Liver (tissue), 9 donors: Measurements from ENCODE around the gene BPGM. TPM values are rescaled to one million over a fixed set of nuclear protein-coding genes. Genes with fewer than 3 reads are reported as not detected.

Source experiments
- DNase-seq: peaks from one replicate; pipeline ENCODE4 v3.0.0-alpha.2; 2017; ENCODE audit warnings: low spot score
- H3K27ac ChIP-seq, 2 donors: one replicate each; pipeline ENCODE4 v1.7.0; 2013; ENCODE audit warnings: inconsistent platforms in 2 of 2, low read length in 2 of 2, control low read depth in 1 of 2, low read depth in 1 of 2, mild to moderate bottlenecking in 1 of 2
- H3K27me3 ChIP-seq, 4 donors: one replicate each; pipeline versions ENCODE4 v1.6.1 to v1.7.0; 2013; ENCODE audit warnings: low read length in 3 of 4, inconsistent platforms in 1 of 4, mild to moderate bottlenecking in 1 of 4, moderate library complexity in 1 of 4; ENCODE audit not compliant: control insufficient read depth in 4 of 4, insufficient read depth in 4 of 4
- H3K36me3 ChIP-seq, 4 donors: one replicate each; pipeline versions ENCODE4 v1.6.1 to v1.7.0; 2013; ENCODE audit warnings: low read length in 3 of 4, mild to moderate bottlenecking in 3 of 4, low read depth in 1 of 4, moderate library complexity in 1 of 4; ENCODE audit not compliant: control insufficient read depth in 4 of 4, insufficient read depth in 3 of 4
- H3K4me1 ChIP-seq, 4 donors: one replicate each; pipeline versions ENCODE4 v1.6.1 to v1.7.0; 2013; ENCODE audit warnings: low read length in 3 of 4, mild to moderate bottlenecking in 3 of 4, moderate library complexity in 1 of 4; ENCODE audit not compliant: control insufficient read depth in 4 of 4, insufficient read depth in 4 of 4
- H3K4me3 ChIP-seq, 3 donors: one replicate each; pipeline versions ENCODE4 v1.6.1 to v1.7.0; 2013; ENCODE audit warnings: low read length in 3 of 3, control low read depth in 1 of 3, low read depth in 1 of 3, mild to moderate bottlenecking in 1 of 3
- H3K9ac ChIP-seq, 2 donors: one replicate each; pipeline ENCODE4 v1.7.0; 2013; ENCODE audit warnings: low read length in 2 of 2, mild to moderate bottlenecking in 2 of 2, moderate library complexity in 2 of 2, control low read depth in 1 of 2, low read depth in 1 of 2
- H3K9me3 ChIP-seq, 4 donors: one replicate each; pipeline versions ENCODE4 v1.6.1 to v1.7.0; 2013; ENCODE audit warnings: low read length in 3 of 4; ENCODE audit not compliant: control insufficient read depth in 4 of 4
- CTCF ChIP-seq: fragments of 150-350 bp; IDR thresholded peaks from 2 replicates; pipeline ENCODE4 v1.5.1; 2017; ENCODE audit warnings: improper control_type of control experiment, low read depth, low read length; ENCODE audit not compliant: missing input control
- EGR1 ChIP-seq, 2 donors: IDR thresholded peaks; 2 replicates each; pipeline ENCODE4 v1.6.1; 2016 to 2018; ENCODE audit warnings: antibody characterized with exemption in 2 of 2, low read depth in 2 of 2
- FOXA1 ChIP-seq: IDR thresholded peaks from 2 replicates; pipeline ENCODE4 v1.6.1; 2016; ENCODE audit warnings: antibody characterized with exemption
- FOXA2 ChIP-seq: IDR thresholded peaks from 2 replicates; pipeline ENCODE4 v1.6.1; 2016; ENCODE audit warnings: antibody characterized with exemption
- GABPA ChIP-seq, 2 donors: IDR thresholded peaks in 1 of 2; conservative IDR thresholded peaks in 1 of 2; 2 replicates each; pipeline ENCODE4 v1.6.1; 2016; ENCODE audit warnings: antibody characterized with exemption in 2 of 2, mild to moderate bottlenecking in 1 of 2, moderate library complexity in 1 of 2
- HNF4G ChIP-seq: IDR thresholded peaks from 2 replicates; pipeline ENCODE4 v1.6.1; 2016; ENCODE audit warnings: antibody characterized with exemption
- JUND ChIP-seq, 2 donors: IDR thresholded peaks; 2 replicates each; pipeline ENCODE4 v1.6.1; 2016; ENCODE audit warnings: antibody characterized with exemption in 2 of 2
- MAX ChIP-seq: IDR thresholded peaks from 2 replicates; pipeline ENCODE4 v1.6.1; 2016; ENCODE audit warnings: antibody characterized with exemption
- NR2F2 ChIP-seq: IDR thresholded peaks from 2 replicates; pipeline ENCODE4 v1.6.1; 2016; ENCODE audit warnings: antibody characterized with exemption
- RAD21 ChIP-seq, 2 donors: IDR thresholded peaks; 2 replicates each; pipeline ENCODE4 v1.6.1; 2016; ENCODE audit warnings: antibody characterized with exemption in 2 of 2, mild to moderate bottlenecking in 2 of 2
- RXRA ChIP-seq, 2 donors: IDR thresholded peaks; 2 replicates each; pipeline ENCODE4 v1.6.1; 2017 to 2018; ENCODE audit warnings: antibody characterized with exemption in 2 of 2, mild to moderate bottlenecking in 1 of 2
- SP1 ChIP-seq: IDR thresholded peaks from 2 replicates; pipeline ENCODE4 v1.6.1; 2018; ENCODE audit warnings: antibody characterized with exemption, mild to moderate bottlenecking
- TAF1 ChIP-seq: conservative IDR thresholded peaks from 2 replicates; pipeline ENCODE4 v1.6.1; 2016; ENCODE audit warnings: antibody characterized with exemption, mild to moderate bottlenecking
- YY1 ChIP-seq: IDR thresholded peaks from 2 replicates; pipeline ENCODE4 v1.6.1; 2016; ENCODE audit warnings: antibody characterized with exemption, mild to moderate bottlenecking
- WGBS: extraction: QIAGEN DNeasy Blood & Tissue Kit; methylation state at CpG from one replicate; pipeline ENCODE4 v1.1.7; 2013; 5-methylcytosine and 5-hydroxymethylcytosine counted together
- polyA plus RNA-seq, 2 donors: library from polyadenylated mRNA; stranded (reverse) in 1 of 2; unstranded in 1 of 2; fragments of 200-250 nt in 1 of 2; fragments of >200 nt in 1 of 2; fragmentation: Nextera tagmentation in 1 of 2; extraction: Ambion mirVana in 1 of 2; gene quantifications; one replicate each; pipeline versions ENCODE4 v1.2.1 to v1.2.3, GENCODE V29; 2013 to 2015
- total RNA-seq, 2 donors: library from RNA; depleted of rRNA; stranded (reverse); fragments of >200 nt; gene quantifications; one replicate each; pipeline ENCODE4 v1.2.3, GENCODE V29; 2014
- TF ChIP-seq, protein P1 (sequence below): IDR thresholded peaks from 2 replicates; pipeline ENCODE4 v1.6.1; 2016; ENCODE audit warnings: antibody characterized with exemption
- TF ChIP-seq, protein P2 (sequence below): IDR thresholded peaks from 2 replicates; pipeline ENCODE4 v1.6.1; 2016; ENCODE audit warnings: antibody characterized with exemption, mild to moderate bottlenecking
- TF ChIP-seq, protein P3 (sequence below): IDR thresholded peaks from 2 replicates; pipeline ENCODE4 v1.6.1; 2016; ENCODE audit warnings: antibody characterized with exemption
- donor health status: healthy.
- donor health status: healthy.
- donor health status: healthy.
- donor health status: healthy.
- donor health status: healthy.

The BPGM gene
- total and polyA plus RNA-seq, 4 donors: 6.1 to 250 (median 7.6) TPM

- no peaks in the 10 kb centered on the region for H3K9me3 ChIP-seq
- 0% methylated on average over 1 of the region's 1 CpG for WGBS
- TF ChIP-seq MAX (no peak), FOXA2 (no peak), RXRA (IDR thresholded peaks at IDR 0.05) (no peak), CTCF (no peak), GABPA (IDR thresholded peaks at IDR 0.05 in 1 of 2, conservative IDR thresholded peaks at IDR 0.05 in 1 of 2) (no peak)
- TF ChIP-seq, protein P1, sequence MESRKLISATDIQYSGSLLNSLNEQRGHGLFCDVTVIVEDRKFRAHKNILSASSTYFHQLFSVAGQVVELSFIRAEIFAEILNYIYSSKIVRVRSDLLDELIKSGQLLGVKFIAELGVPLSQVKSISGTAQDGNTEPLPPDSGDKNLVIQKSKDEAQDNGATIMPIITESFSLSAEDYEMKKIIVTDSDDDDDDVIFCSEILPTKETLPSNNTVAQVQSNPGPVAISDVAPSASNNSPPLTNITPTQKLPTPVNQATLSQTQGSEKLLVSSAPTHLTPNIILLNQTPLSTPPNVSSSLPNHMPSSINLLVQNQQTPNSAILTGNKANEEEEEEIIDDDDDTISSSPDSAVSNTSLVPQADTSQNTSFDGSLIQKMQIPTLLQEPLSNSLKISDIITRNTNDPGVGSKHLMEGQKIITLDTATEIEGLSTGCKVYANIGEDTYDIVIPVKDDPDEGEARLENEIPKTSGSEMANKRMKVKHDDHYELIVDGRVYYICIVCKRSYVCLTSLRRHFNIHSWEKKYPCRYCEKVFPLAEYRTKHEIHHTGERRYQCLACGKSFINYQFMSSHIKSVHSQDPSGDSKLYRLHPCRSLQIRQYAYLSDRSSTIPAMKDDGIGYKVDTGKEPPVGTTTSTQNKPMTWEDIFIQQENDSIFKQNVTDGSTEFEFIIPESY: no peak
- TF ChIP-seq, protein P2, sequence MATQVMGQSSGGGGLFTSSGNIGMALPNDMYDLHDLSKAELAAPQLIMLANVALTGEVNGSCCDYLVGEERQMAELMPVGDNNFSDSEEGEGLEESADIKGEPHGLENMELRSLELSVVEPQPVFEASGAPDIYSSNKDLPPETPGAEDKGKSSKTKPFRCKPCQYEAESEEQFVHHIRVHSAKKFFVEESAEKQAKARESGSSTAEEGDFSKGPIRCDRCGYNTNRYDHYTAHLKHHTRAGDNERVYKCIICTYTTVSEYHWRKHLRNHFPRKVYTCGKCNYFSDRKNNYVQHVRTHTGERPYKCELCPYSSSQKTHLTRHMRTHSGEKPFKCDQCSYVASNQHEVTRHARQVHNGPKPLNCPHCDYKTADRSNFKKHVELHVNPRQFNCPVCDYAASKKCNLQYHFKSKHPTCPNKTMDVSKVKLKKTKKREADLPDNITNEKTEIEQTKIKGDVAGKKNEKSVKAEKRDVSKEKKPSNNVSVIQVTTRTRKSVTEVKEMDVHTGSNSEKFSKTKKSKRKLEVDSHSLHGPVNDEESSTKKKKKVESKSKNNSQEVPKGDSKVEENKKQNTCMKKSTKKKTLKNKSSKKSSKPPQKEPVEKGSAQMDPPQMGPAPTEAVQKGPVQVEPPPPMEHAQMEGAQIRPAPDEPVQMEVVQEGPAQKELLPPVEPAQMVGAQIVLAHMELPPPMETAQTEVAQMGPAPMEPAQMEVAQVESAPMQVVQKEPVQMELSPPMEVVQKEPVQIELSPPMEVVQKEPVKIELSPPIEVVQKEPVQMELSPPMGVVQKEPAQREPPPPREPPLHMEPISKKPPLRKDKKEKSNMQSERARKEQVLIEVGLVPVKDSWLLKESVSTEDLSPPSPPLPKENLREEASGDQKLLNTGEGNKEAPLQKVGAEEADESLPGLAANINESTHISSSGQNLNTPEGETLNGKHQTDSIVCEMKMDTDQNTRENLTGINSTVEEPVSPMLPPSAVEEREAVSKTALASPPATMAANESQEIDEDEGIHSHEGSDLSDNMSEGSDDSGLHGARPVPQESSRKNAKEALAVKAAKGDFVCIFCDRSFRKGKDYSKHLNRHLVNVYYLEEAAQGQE: no peak
- TF ChIP-seq, protein P3, sequence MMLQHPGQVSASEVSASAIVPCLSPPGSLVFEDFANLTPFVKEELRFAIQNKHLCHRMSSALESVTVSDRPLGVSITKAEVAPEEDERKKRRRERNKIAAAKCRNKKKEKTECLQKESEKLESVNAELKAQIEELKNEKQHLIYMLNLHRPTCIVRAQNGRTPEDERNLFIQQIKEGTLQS: no peak
- H3K36me3 ChIP-seq: no peaks in the 10 kb centered on the region
- no peak overlapping the region for H3K4me3 ChIP-seq
- no peak for DNase-seq
- no peak overlapping the region for H3K27ac ChIP-seq
- no peaks in the 10 kb centered on the region for H3K4me1 ChIP-seq
- H3K9ac ChIP-seq: no peak overlapping the region
- H3K27me3 ChIP-seq: peaks cover 0 to 4% (median 0%) of the 10 kb centered on the region in 4 donors
These were observed 18.9 kb upstream of the BPGM start for GRCh38 chr7:134627775-134628153.

- H3K9me3 ChIP-seq: no peaks in the 10 kb centered on the region
- no peak overlapping the region for H3K27ac ChIP-seq
- no peak overlapping the region for H3K9ac ChIP-seq
- H3K36me3 ChIP-seq: no peaks in the 10 kb centered on the region
- H3K4me1 ChIP-seq: no peaks in the 10 kb centered on the region
- peaks cover 0 to 4% (median 0%) of the 10 kb centered on the region in 4 donors for H3K27me3 ChIP-seq
- no peak for DNase-seq
- TF ChIP-seq EGR1 (IDR thresholded peaks at IDR 0.05; ENCODE audit: low read depth in 2 of 2): no peak
- no peak for TF ChIP-seq RXRA (IDR thresholded peaks at IDR 0.05)
- no peak for TF ChIP-seq GABPA (IDR thresholded peaks at IDR 0.05 in 1 of 2, conservative IDR thresholded peaks at IDR 0.05 in 1 of 2)
- TF ChIP-seq NR2F2: no peak
- TF ChIP-seq, protein P3: no peak
- TF ChIP-seq, protein P2: no peak
- TF ChIP-seq SP1: no peak
- no peak for TF ChIP-seq TAF1
- no peak for TF ChIP-seq RAD21 (IDR thresholded peaks at IDR 0.05)
- no peak for TF ChIP-seq JUND (IDR thresholded peaks at IDR 0.05)
- TF ChIP-seq CTCF: no peak
- TF ChIP-seq FOXA2: no peak
- no peak for TF ChIP-seq MAX
- TF ChIP-seq FOXA1: no peak
- no peak for TF ChIP-seq HNF4G
- no peak for TF ChIP-seq YY1
- H3K4me3 ChIP-seq: no peak overlapping the region
These were observed 17.2 kb upstream of the BPGM start for GRCh38 chr7:134629445-134629844.
